A549 treated with AZD9567 at 1 μM for 4 hours (cell line): ENCODE results near the gene ANKRD27. TPM values are rescaled to one million over a fixed set of nuclear protein-coding genes. Genes with fewer than 3 reads are reported as not detected.

Experiments used
- total RNA-seq: library from RNA; stranded (reverse); fragments of 200-300 nt; extraction: Qiagen RNA extraction; gene quantifications from 5 replicates; pipeline ENCODE4 v1.2.3, GENCODE V29; 2022; ENCODE audit not compliant: insufficient read depth

Gene ANKRD27
- 42.0 to 57.3 TPM (median 51.9 TPM) in 5 replicates for total RNA-seq

GRCh38 chr19:32674931-32675719, at the start of gene ANKRD27:
Gene ANKRD27 (minus strand): TSS chr19:32675180. CDS start chr19:32659015, 16,165 bp downstream.

DNA sequence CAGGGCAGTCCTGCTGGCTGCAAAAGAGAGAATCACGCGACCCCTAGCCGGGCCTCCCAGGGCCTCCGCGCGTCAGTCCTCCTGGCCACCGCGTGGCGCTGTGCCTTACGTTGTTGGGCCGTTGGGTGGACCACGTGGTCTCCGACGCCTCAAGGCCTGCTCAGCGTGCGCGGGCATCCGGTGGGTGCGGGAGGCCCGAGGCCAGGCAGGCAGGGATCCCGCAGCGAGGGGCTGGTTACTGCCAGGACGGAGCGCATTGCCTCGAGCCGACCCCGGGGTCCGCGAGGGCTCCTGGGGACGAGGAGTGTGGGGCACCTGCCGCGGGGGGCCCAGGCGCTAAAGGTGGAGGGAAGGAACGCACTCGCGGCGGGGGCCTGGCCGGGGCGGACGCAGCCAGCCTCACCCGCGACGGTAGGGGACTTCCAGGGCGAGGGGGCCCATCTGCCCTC, 44.7 kb upstream of the ANKRD27 start, which contains the start of gene TDRD12:
TSS of gene TDRD12 (plus strand) at position 157 of the 449 bp plus-strand sequence. CDS start 306 bp downstream, outside the sequence.

GRCh38 chr19:32691291-32691951, 16.4 kb upstream of the ANKRD27 start, which contains the start of gene NUDT19:
Gene NUDT19 (plus strand): TSS chr19:32691821. CDS start chr19:32691961, 140 bp downstream.

DNA sequence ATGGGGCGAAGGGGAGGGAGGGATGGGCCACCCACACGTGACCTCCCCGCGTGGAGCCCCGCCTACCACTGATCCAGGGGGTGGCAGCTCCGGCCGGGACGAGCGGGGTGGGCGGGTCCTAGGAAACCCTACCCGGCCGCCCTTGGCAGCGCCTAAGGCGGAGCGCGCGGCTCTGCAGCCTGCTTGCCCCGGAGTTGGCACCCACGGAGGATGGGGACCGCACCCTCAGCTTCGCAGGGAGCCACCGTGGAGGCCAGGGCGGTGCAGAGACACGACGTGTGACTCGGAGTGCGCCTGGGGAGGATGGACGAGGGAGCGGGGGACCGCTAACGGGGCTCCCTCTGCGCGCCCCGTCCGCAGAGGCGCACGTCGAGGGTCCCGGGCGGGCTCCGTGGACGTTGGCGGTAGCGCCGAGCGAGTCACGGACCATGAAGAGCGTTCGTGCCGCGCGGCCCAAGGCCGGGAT, 773 bp upstream of the ANKRD27 start, which contains the start of gene RGS9BP:
TSS of gene RGS9BP (plus strand) at position 129 of the 466 bp plus-strand sequence. CDS start 416 bp downstream, outside the sequence.

DNA sequence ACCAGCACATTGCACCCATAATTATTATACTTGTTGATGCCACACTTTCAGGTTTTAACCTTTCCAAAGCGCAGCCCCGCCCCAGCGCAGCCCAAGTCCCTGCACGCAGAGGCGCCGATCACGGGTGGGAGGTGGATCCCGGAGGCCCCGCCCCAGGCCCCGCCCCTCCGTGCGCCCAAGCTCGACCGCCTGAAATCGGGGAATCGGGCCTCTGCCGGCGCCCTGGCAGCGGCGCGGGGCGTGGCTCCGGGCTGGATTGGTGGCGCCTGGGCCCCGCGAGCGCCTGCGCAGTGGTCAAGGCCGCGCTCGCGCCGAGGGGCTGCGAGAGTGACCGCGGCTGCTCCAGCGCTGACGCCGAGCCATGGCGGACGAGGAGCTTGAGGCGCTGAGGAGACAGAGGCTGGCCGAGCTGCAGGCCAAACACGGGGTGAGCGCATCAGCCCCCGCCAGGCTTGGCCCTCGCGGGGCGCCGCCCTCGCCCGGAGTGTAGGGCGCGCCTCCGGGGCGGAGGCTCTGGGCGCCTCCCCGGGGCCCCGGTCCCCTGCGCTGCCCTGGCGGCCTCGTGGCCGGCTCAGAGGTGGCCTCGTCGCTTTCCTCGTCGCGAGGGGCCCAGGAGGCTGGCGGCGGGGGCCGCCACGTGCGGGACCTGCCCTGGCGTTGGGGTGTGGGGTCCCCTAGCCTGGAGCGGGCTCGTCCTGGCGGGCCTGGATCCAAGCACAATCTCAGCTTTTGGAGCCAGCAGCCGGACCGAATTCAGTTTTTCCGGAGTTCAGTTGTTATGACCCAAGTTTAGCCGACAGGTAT, 93.9 kb downstream of the ANKRD27 start, which contains the start of gene PDCD5:
TSS of gene PDCD5 (plus strand) at position 290 of the 804 bp plus-strand sequence. CDS start at position 362, 72 bp downstream.

Other genes starting within 250 kb of the ANKRD27 start
- 452 to 478 TPM (median 455 TPM) in 5 replicates for gene PDCD5, start 94.0 kb downstream of the ANKRD27 start, total RNA-seq
- 0.36 to 0.46 TPM (median 0.44 TPM) in 4 of 5 replicates, not detected in the other for gene RGS9BP, start 668 bp upstream of the ANKRD27 start, total RNA-seq
- gene NUDT19, start 16.6 kb upstream of the ANKRD27 start, total RNA-seq, result 36.2 to 45.0 TPM (median 36.6 TPM) in 5 replicates
- gene TDRD12, start 44.6 kb upstream of the ANKRD27 start, total RNA-seq, result 0.14 to 0.28 TPM (median 0.20 TPM) in 4 of 5 replicates, not detected in the other
- 0.47 to 0.67 TPM (median 0.57 TPM) in 4 of 5 replicates, not detected in the other for gene SLC7A9, start 194.6 kb upstream of the ANKRD27 start, total RNA-seq